GM18520 (cell line): ENCODE measurements around the gene DNAJC12.
"Not testable (repeated sequence)": the region's sequence is repeated elsewhere in the genome, so short reads cannot be mapped to it uniquely, and the experiment has no call there.

Source experiments
- ATAC-seq: cut with Tn5 transposase; IDR thresholded peaks from one replicate; pipeline ENCODE4 v1.9.1; 2021; ENCODE audit not compliant: unreplicated experiment

DNAJC12 gene

GRCh38 chr10:67764012-67764822 is 73.8 kb downstream of the DNAJC12 start:
- peak; percentile 82 for ATAC-seq

- ATAC-seq = peak; percentile 17
Observed at GRCh38 chr10:67763499-67764011, 74.4 kb downstream of the DNAJC12 start.

DNA sequence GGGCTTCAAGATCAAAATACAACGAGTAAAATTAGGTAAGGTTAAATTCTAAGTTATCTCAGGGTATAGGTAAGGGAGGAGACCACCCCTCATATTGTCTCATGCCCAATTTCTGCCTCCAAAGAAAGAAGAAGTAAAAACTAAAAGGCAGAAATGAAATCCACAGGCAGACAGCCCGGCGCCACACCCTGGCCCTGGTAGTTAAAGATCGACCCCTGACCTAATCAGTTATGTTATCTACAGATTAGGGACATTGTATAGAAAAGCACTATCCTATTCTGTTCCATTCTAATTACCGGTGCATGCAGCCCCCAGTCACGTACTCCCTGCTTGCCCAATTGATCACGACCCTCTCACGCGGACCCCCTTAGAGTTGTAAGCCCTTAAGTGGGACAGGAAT is 75.4 kb downstream of the DNAJC12 start:
- ATAC-seq = not testable (repeated sequence)

GRCh38 chr10:67760272-67760671 is 77.7 kb downstream of the DNAJC12 start:
- ATAC-seq = no peak
